NCI-H510A treated with DMSO at 0.1 percent for 48 hours (cell line): ENCODE measurements around the gene ATP9B.

Source experiments
- DNase-seq: peaks from one replicate; lab custom pipeline; 2025; lab: John Stamatoyannopoulos, UW

ATP9B gene

GRCh38 chr18:79396431-79397246 is 327.4 kb downstream of the ATP9B start:
- no peak for DNase-seq

GRCh38 chr18:79397247-79397829 is 328.1 kb downstream of the ATP9B start:
- no peak for DNase-seq

- DNase-seq = no peak
These were observed 328.9 kb downstream of the ATP9B start for GRCh38 chr18:79397830-79398761.

- DNase-seq = no peak
These were observed 330.3 kb downstream of the ATP9B start for GRCh38 chr18:79399275-79400081.

GRCh38 chr18:79400091-79400590 is 330.9 kb downstream of the ATP9B start:
- no peak for DNase-seq

- no peak for DNase-seq
These were observed 331.6 kb downstream of the ATP9B start for GRCh38 chr18:79400591-79401381.

GRCh38 chr18:79401494-79402208 is 332.5 kb downstream of the ATP9B start:
- no peak for DNase-seq

- no peak for DNase-seq
These were observed 333.0 kb downstream of the ATP9B start for GRCh38 chr18:79402209-79402576.

GRCh38 chr18:79402977-79403722 is 334.0 kb downstream of the ATP9B start:
- no peak for DNase-seq

GRCh38 chr18:79403723-79404566 is 334.8 kb downstream of the ATP9B start:
- DNase-seq = no peak

GRCh38 chr18:79404567-79404910 is 335.3 kb downstream of the ATP9B start:
- DNase-seq = no peak

GRCh38 chr18:79405019-79405780 is 336.0 kb downstream of the ATP9B start:
- no peak for DNase-seq

- DNase-seq = no peak
These were observed 336.8 kb downstream of the ATP9B start for GRCh38 chr18:79405781-79406575.

GRCh38 chr18:79406708-79407107 is 337.5 kb downstream of the ATP9B start:
- no peak for DNase-seq

- DNase-seq = no peak
These were observed 340.1 kb downstream of the ATP9B start for GRCh38 chr18:79409313-79409712.

GRCh38 chr18:79410171-79410641 is 341.0 kb downstream of the ATP9B start:
- no peak for DNase-seq
